ENCODE data around the gene UBE2G1.

DNA sequence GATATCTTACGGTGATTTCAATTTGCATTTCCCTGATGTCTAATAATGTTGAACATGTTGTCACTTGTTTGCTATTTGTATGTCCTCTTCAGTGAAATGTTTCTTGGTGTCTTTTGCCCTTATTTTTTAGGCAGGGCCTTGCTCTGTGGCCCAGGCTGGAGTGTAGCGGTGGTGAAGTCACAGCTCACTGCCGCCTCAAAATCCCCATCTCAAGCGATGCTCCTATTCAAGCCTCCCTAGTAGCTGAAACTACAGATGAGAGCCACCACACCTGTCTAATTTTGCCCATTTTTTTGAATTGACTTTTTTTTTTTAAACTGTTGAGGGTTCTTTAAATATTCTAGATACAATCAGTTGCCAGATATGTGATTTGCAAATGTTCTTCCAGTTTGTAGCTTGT is 8.3 kb downstream of the UBE2G1 start:
- TF ChIP-seq, protein P1, sequence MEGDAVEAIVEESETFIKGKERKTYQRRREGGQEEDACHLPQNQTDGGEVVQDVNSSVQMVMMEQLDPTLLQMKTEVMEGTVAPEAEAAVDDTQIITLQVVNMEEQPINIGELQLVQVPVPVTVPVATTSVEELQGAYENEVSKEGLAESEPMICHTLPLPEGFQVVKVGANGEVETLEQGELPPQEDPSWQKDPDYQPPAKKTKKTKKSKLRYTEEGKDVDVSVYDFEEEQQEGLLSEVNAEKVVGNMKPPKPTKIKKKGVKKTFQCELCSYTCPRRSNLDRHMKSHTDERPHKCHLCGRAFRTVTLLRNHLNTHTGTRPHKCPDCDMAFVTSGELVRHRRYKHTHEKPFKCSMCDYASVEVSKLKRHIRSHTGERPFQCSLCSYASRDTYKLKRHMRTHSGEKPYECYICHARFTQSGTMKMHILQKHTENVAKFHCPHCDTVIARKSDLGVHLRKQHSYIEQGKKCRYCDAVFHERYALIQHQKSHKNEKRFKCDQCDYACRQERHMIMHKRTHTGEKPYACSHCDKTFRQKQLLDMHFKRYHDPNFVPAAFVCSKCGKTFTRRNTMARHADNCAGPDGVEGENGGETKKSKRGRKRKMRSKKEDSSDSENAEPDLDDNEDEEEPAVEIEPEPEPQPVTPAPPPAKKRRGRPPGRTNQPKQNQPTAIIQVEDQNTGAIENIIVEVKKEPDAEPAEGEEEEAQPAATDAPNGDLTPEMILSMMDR (IDR thresholded peaks at IDR 0.05; ENCODE audit: insufficient read depth, low read length, poor library complexity, severe bottlenecking) = no peak
- TF ChIP-seq EZH2phosphoT487 (conservative IDR thresholded peaks at IDR 0.05; ENCODE audit: low read length) = no peak

Data from SU-DHL-6 (cell line).